ENCODE results near the gene CCDC51.
"Not testable (repeated sequence)": the region's sequence is repeated elsewhere in the genome, so short reads cannot be mapped to it uniquely, and the experiment has no call there.

CCDC51 gene

DNA sequence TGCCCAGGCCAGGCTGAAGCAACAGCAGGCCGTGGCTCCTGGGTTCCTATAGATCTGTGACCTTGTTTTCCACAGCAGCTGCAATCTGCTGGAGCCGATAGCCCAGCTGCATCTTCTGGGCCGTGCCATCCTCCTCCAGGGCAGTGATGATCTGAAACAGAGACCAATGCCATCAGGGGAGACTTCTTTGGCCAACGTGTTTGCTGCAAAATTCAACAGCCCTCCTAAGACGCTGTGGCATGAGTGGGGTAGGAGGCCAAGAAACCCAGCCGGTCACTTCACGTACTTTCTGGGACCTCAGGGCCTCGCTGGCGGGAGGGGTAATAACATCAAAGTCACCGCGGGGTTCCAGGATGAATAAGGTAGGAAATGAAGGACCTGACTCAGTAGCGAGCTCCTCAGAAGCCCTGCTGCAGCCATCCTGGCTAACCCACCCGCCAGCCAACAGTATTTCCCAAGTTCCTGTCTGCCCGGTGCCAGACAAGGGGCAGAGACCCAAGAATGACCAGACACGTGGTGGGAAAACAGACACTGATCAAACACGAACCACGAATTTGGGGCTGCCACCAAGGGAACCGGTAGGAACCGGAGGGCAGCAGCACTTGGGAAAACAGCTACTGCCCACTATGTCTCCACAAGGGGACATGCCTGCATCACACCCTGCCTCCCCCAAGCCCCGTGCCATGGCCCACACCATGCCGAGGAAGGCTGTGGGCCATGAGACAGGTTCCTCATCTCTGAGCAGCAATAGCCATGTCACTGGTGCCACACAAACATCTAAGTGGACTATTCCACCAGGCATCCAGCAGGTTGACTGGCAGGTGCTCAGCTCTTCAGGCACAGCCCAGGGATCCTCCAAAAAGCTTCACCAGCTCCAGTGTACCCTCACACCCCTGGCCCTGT lies 35.2 kb downstream of the CCDC51 start:
- no peak for DNase-seq

DNA sequence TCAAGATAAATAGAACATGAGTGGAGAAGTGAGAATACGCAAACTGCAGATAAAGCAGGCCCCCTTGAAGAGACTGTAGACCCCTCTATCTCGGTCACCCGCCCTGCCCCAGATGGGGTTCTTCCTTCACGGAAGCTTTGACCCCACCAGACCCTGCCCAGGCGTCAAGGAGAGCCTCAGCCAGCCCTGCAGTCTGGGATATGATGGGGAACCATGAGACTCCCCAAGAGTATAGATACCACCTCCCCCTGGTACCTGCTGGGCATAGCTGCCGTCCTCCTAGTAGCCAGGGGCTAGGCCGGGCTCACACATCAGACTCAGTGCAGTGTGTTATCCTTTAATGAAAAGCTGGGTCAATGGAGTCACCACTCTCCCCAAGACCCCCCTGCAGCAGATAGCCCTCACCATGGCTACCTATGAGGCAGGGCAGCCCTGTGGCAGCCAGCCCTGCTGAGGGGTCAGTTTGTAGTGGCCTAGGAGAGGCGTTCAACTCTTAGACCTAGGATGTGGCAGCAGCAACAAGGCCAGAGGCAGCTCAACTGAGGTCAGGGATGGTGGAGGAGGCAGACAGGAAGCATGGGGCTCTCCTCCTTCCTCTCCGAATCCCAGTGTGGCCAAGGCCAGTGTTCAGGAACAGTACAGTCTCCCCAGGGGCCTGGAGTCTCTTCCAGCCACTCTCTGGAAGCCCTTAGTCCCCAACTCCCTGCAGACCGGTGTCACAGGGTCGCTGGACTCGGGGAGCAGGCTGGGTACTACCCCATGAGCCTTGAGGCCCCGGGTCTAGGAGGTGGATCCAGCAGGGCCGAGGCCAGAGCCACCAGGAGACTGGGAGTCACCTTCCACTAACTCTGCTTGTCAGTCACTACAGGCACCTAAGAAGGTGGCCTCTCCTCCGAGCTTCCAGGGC lies 36.1 kb downstream of the CCDC51 start:
- no peak for DNase-seq

DNA sequence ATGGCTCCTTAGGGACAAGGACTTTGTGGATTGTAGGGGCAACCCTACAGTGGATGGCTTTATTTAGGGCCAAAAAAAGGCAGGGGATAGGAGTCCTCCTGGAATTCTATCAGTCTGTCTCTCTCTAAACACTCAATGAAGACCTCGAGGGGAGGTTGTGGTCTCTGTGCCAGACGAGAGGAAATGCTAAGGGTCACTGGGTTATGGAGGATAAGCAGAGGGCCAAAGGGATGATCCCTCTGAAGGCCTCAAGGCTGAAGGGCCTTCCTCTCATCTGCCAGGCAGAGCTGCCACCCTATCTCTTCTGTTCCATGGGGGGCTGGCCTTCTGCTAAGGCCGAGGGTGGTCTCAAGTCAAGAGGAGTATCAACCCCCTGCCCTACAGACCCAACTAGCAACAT lies 37.0 kb downstream of the CCDC51 start:
- DNase-seq = no peak

- peak in 1 of 3 experiments; percentile 3 for DNase-seq
These were observed 37.6 kb downstream of the CCDC51 start for GRCh38 chr3:48402281-48402732.

DNA sequence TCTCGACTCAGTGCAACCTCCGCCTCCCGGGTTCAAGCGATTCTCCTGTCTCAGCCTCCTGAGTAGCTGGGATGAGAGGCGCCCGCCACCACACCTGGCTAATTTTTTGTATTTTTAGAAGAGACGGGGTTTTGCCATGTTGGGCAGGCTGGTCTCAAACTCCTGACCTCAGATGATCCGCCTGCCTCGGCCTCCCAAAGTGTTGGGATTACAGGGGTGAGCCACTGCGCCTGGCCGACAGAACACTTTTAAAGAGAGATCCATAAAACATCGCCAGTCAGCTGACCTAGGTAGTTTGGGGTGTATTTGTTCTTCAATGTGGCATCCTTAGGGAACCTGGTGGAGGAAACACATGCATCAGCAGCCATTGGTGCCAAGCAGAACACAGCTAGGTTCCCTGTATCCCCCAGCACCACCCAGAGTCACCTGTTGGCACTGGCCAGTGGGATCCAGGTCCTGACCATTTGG lies 38.5 kb downstream of the CCDC51 start:
- DNase-seq = not testable (repeated sequence)

DNA sequence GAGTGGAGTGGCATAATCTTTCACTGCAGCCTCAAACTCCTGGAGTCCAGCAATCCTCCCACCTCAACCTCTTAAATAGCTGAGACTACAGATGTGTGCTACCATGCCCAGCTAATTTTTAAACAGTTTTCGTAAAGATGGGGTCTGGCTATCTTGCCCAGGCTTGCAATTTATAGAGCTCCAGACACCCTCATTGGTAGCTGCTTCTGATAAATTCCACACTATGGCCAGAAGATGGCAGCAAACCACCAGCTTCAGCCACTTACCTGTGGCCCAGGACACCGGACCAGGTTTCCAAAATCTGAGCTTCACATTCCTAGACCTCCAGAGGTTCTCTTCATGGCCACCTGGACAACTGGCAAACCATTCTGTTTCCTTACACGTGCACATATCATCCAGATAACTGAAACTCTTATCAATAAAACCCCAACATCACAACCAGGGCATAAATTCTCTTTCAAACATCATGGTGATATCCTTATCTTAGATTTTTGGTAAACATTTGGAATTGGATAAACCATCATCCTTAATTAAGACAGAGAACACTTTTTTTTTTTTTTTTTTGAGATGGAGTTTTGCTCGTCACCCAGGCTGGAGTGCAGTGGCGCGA lies 39.0 kb downstream of the CCDC51 start:
- DNase-seq = peak; percentile 24 to 62 (median 33)

DNA sequence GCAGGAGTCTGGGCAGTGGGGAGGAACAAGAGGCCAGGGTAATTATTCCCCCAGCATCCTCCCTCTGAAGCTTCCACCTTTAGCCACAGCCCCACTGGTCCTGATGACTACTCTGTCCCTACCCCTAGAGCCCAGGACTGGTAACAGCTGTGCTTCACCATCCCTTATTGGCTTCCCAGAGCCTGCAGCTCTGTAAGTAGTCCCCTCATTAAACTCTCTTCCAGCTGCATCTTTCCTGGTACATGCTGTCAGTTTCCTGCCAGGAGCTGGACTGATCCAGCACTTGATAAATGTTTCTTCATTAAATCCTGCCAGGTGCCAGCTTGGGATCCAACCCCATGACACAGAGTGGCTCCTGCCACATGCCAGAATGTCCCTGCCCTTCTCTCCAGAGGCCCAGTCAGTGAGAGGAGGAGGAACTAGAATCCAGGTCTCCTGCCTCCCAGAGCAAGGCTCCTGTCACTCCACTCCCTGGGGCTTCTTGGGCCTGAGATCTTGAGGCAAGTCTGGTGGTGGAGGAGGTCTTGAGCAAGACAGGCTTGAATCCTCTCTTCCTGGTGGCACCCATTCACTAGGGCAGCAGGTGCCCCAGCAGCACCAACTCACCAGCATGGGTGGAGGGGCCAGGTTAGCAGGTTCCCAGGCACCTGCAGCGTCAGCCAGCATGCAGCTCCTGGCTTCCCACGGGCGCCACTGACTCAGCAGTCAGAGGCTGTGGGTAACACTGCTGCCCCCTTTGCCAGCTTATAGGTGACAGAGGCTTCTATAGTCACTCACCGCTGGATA lies 40.3 kb downstream of the CCDC51 start:
- DNase-seq = peak in 1 of 3 experiments; percentile 30

DNA sequence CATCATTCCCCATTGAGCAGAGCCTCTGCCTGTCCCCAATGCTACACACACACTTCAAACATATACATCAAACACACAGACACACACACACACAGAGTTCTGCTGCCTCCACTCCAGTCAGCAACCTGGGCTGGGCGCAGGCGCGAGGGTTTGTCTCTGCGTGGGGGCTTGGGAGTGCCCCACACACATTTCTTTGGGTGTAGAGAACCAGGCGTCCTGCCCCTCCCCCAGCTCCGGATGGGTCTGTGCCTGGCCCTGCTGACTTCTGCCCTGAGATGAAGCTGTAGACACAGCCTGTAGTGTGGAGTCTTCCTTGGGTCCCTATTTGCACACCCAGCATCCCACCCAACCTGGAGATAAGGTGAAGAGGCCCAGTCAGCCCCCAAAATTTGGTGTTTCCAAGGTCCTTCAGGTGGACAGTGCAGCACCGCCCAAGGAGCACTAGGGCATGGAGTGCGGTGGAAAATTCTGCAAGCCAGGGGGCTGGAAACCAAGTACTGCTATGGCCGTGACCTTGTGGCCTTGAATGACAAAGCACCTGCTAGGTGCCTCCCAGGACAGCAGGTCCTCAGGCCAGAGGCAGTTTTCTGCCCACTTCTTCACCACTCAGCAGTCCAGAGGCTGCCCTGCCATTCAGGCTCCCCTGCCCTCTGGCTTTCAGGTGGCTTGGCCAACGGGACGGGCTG lies 41.1 kb downstream of the CCDC51 start:
- DNase-seq = no peak

- DNase-seq = no peak
These were observed 41.9 kb downstream of the CCDC51 start for GRCh38 chr3:48397767-48398681.

DNA sequence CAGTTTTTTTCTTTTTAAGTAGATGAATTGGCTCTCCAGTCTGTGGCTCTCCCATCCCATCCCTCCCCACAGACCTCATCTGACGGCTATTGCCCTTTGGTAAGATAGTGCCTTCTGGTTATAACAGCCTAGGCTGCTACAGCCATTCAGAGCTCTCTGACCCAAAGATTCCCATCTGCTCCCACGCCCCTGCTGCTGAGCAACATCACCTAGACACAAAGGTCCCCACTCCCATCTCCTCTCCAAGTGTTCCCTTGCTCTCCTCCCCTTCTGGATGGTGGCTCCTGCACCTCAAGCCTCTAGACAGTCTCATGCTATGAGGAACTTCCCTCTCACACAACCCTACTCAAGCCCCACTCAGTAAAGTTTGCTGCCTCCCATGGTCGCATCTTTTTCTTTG lies 44.2 kb downstream of the CCDC51 start:
- no peak for DNase-seq

- DNase-seq = no peak
These were observed 45.5 kb downstream of the CCDC51 start for GRCh38 chr3:48394391-48394790.

DNA sequence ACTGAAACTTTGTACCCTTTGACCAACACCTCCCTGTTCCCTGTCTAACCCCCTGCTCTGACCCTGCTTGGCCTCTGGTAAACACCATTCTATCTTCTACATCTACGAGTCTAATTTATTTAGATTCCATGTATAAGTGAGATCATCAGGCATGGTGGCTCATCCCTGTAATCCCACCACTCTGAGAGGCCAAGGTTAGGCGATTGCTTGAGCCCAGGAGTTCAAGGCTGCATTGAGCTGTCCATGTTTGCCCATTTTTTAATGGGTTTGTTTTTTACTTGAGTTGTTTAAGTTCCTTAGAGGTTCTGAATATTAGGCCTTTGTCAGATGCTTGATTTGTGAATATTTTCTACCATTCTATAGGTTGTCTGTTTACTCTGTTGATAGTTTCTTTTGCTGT lies 51.0 kb downstream of the CCDC51 start:
- no peak for DNase-seq

DNA sequence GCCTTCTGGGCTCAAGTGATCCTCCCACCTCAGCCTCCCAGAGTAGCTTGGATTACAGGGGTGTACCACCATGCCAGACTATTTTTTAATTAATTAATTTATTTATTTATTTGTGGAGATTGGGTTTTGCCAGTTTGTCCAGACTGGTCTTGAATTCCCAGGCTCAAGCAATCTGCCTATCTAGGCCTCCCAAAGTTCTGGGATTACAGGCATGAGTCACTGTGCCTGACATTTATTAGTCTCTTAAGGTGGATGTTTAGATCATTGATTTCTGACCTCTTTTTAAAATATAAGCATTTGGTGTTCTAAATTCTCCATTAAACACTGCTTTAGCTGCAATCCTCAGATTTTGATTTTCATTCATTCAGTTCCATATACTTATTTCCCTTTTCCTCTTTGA lies 52.3 kb downstream of the CCDC51 start:
- DNase-seq = no peak
